ENCODE results near the gene RAMACL. TPM values are rescaled to one million over a fixed set of nuclear protein-coding genes. Genes with fewer than 3 reads are reported as not detected.

The RAMACL gene
- total RNA-seq, 2 experiments from 2014 or later, result 0.30 to 0.41 TPM

DNA sequence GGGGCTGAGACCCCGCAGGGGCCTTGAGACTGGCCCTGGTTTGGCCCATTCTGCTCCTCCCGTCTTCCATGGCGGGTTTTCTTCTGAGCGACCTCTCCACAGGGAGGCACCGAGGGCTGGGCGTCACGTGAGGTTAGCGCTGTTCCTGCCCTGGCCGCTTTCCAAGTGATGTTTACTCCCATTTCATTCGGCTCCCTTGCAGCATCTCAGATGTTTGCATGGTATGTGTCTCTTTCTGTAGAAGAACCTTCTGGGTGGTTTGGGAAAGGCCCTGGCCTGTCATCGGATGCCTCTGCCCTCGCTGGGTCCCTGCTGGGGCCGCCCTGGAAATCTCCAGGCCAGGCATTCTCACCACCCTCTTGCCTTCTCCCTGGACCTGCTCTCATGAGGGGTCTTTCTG lies 17.3 kb downstream of the RAMACL start:
- no peak overlapping the region for H3K4me3 ChIP-seq (ENCODE audit: low read depth, low read length, poor library complexity, severe bottlenecking)
- intact Hi-C loops (cut with micrococcal nuclease; ENCODE audit: unreplicated experiment), result no loop called here
- no peaks in the 10 kb centered on the region for H3K9me3 ChIP-seq (ENCODE audit: low read length)
- no peak overlapping the region for H2AFZ ChIP-seq (ENCODE audit: low read length)
- no peak for DNase-seq (ENCODE audit: low spot score)
- no peaks in the 10 kb centered on the region for H4K20me1 ChIP-seq (ENCODE audit: insufficient read depth, low read length)
- no peaks in the 10 kb centered on the region for H3K9me2 ChIP-seq (ENCODE audit: insufficient read depth, low read length)
- no peaks in the 10 kb centered on the region for H3K36me3 ChIP-seq (ENCODE audit: insufficient read depth, low read length)
- H3K27ac ChIP-seq (ENCODE audit: low read depth, low read length, poor library complexity, severe bottlenecking), result no peak overlapping the region
- ChIA-PET POLR2A (no interaction called here), CTCF (ENCODE audit: unreplicated experiment) (no interaction called here)
- H3K4me2 ChIP-seq (ENCODE audit: low read length), result no peak overlapping the region
- H3K4me1 ChIP-seq (ENCODE audit: insufficient read depth, low read length, poor library complexity, severe bottlenecking), result no peaks in the 10 kb centered on the region
- no peaks in the 10 kb centered on the region for H3K79me2 ChIP-seq (ENCODE audit: insufficient read depth, low read depth, low read length)
- no peak for TF ChIP-seq EZH2phosphoT487 (IDR thresholded peaks at IDR 0.05; ENCODE audit: borderline replicate concordance, low read depth, low read length)
- TF ChIP-seq, protein P1, sequence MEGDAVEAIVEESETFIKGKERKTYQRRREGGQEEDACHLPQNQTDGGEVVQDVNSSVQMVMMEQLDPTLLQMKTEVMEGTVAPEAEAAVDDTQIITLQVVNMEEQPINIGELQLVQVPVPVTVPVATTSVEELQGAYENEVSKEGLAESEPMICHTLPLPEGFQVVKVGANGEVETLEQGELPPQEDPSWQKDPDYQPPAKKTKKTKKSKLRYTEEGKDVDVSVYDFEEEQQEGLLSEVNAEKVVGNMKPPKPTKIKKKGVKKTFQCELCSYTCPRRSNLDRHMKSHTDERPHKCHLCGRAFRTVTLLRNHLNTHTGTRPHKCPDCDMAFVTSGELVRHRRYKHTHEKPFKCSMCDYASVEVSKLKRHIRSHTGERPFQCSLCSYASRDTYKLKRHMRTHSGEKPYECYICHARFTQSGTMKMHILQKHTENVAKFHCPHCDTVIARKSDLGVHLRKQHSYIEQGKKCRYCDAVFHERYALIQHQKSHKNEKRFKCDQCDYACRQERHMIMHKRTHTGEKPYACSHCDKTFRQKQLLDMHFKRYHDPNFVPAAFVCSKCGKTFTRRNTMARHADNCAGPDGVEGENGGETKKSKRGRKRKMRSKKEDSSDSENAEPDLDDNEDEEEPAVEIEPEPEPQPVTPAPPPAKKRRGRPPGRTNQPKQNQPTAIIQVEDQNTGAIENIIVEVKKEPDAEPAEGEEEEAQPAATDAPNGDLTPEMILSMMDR (conservative IDR thresholded peaks at IDR 0.05; ENCODE audit: low read length), result no peak
- no TSS peak for BruUV-seq (replicated peaks)

DNA sequence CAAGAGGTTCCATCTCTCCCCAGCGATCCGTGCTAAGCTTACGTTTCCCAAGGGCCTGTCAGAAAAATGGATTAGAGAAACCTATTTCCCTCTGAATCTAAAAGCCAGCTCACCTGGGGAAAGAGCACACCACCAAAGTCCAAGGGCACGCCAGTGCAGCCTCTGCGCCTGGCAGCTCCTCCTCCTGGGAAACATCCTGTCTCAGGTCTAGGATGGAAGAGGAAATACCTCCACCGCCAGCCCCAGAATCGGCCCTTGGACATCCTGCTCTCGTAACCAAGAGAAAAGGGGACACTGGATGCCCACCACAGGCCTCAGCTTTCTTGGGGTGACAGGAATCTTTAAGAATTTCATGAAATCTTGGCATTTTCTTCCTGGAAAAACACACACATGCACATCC lies 18.7 kb downstream of the RAMACL start:
- no peak overlapping the region for H3K27ac ChIP-seq (ENCODE audit: low read depth, low read length, poor library complexity, severe bottlenecking)
- H3K4me3 ChIP-seq (ENCODE audit: low read depth, low read length, poor library complexity, severe bottlenecking), result no peak overlapping the region
- no peaks in the 10 kb centered on the region for H3K36me3 ChIP-seq (ENCODE audit: insufficient read depth, low read length)
- POLR2A ChIA-PET, result interaction anchor here (0.6 to 0.8 kb wide), 3 partner anchors 32 to 623 kb away, joined by 3 to 7 read pairs (median 3); no protein-coding TSS in a partner anchor
- H4K20me1 ChIP-seq (ENCODE audit: insufficient read depth, low read length), result no peaks in the 10 kb centered on the region
- CTCF ChIA-PET (ENCODE audit: unreplicated experiment), result no interaction called here
- no peaks in the 10 kb centered on the region for H3K9me3 ChIP-seq (ENCODE audit: low read length)
- H2AFZ ChIP-seq (ENCODE audit: low read length), result no peak overlapping the region
- BruUV-seq (replicated peaks), result no TSS peak
- no peak for DNase-seq (ENCODE audit: low spot score)
- no peaks in the 10 kb centered on the region for H3K9me2 ChIP-seq (ENCODE audit: insufficient read depth, low read length)
- H3K79me2 ChIP-seq (ENCODE audit: insufficient read depth, low read depth, low read length), result no peaks in the 10 kb centered on the region
- no peaks in the 10 kb centered on the region for H3K4me1 ChIP-seq (ENCODE audit: insufficient read depth, low read length, poor library complexity, severe bottlenecking)
- intact Hi-C loops (cut with micrococcal nuclease; ENCODE audit: unreplicated experiment), result no loop called here
- no peak overlapping the region for H3K4me2 ChIP-seq (ENCODE audit: low read length)
- no peak for TF ChIP-seq EZH2phosphoT487 (IDR thresholded peaks at IDR 0.05; ENCODE audit: borderline replicate concordance, low read depth, low read length)
- TF ChIP-seq, protein P1 (conservative IDR thresholded peaks at IDR 0.05; ENCODE audit: low read length), result no peak

DNA sequence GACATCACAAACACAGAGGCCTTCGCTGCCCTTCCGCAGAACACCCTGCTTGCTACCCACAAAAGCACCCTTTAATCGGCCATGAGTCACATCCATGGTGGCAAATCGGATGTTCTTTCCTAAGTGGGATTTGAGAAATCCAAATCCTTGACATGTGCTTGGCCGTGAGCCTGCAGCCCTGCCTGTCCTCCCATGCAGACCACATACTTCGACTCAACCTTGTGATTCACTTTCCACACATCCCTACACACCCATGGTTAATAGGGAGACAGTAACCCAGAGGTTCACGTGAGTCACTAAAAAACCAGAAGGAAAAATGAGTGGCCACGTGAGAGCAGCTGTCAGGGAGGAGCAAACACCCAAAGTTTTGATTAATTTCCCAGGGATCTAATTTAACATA lies 19.4 kb downstream of the RAMACL start:
- H3K27ac ChIP-seq (ENCODE audit: low read depth, low read length, poor library complexity, severe bottlenecking), result no peak overlapping the region
- no peak overlapping the region for H3K4me3 ChIP-seq (ENCODE audit: low read depth, low read length, poor library complexity, severe bottlenecking)
- ChIA-PET CTCF (ENCODE audit: unreplicated experiment) (no interaction called here), POLR2A (interaction anchor here (0.8 kb wide), 1 partner anchor 33 kb away, joined by 3 read pairs; no protein-coding TSS in a partner anchor)
- no TSS peak for BruUV-seq (replicated peaks)
- TF ChIP-seq EZH2phosphoT487 (IDR thresholded peaks at IDR 0.05; ENCODE audit: borderline replicate concordance, low read depth, low read length), result no peak
- TF ChIP-seq, protein P1 (conservative IDR thresholded peaks at IDR 0.05; ENCODE audit: low read length), result no peak
- H4K20me1 ChIP-seq (ENCODE audit: insufficient read depth, low read length), result no peaks in the 10 kb centered on the region
- no peak for DNase-seq (ENCODE audit: low spot score)
- H3K9me2 ChIP-seq (ENCODE audit: insufficient read depth, low read length), result no peaks in the 10 kb centered on the region
- no peaks in the 10 kb centered on the region for H3K79me2 ChIP-seq (ENCODE audit: insufficient read depth, low read depth, low read length)
- H3K36me3 ChIP-seq (ENCODE audit: insufficient read depth, low read length), result no peaks in the 10 kb centered on the region
- no peaks in the 10 kb centered on the region for H3K4me1 ChIP-seq (ENCODE audit: insufficient read depth, low read length, poor library complexity, severe bottlenecking)
- H3K9me3 ChIP-seq (ENCODE audit: low read length), result no peaks in the 10 kb centered on the region
- H3K4me2 ChIP-seq (ENCODE audit: low read length), result no peak overlapping the region
- intact Hi-C loops (cut with micrococcal nuclease; ENCODE audit: unreplicated experiment), result no loop called here
- H2AFZ ChIP-seq (ENCODE audit: low read length), result no peak overlapping the region
